ENCODE results near the gene MACROH2A2. TPM values are rescaled to one million over a fixed set of nuclear protein-coding genes. Genes with fewer than 3 reads are reported as not detected.

MACROH2A2 gene
- total and polyA plus RNA-seq, 2 of the 4 experiments (the other 2 are of a cell fraction), result 16.1 to 17.4 TPM

DNA sequence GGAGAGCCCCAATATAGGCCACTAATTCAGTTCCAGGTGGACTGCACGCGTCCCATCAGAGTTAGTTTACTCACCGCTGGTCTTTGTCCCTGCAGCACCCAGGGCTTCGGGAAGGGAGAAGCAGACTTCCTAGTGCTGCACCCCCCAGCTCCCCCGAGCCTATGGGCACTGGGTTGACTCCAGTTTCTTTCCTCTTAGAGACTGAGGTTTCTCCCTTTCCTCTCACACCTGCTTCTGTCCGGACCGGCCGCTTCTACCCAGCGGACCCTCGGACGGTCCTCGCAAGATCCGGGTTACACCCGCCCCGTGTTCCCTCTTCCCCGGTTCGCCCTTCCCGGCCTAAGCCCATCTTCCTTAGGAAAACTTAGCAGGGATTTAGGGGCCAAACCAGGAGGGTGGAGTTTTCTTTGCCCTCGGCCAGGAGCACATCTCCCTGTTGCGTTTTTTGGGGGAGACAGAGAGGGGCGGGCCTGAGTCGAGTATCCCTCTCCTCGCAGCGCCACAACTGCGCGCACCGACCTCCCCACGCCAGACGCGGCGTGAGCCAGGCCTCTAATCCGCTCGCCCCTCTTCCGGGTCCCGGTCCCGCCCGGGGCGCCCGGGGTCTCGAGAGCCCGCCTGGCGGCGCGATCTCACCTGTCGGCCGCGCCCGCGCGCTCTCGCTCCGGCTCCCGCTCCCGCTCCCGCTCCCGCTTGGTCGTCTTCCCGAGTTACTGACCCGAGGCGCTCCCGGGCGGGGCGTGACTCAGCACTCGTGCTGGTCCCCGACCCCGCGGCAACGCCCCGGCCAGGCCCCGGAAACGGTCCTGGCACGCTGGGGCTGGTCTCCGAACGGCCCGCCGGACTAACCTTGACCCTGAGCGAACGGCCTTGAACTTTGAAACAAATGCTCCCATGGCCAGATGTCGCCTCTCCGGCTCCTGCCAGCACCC, 79.7 kb downstream of the MACROH2A2 start, which contains the start of gene AIFM2:
Gene AIFM2 (minus strand): TSS at position 728 of the 932 bp plus-strand sequence. CDS start 8,741 bp downstream, outside the sequence.
- TF ChIP-seq MAFK (IDR thresholded peaks at IDR 0.05; ENCODE audit: low read depth, low read length) (0 out of 2 replicates have a peak, but pooled peaks have one; percentile 23), BHLHE40 (IDR thresholded peaks at IDR 0.05; ENCODE audit: low read depth, low read length) (peak; percentile 85), NFE2L2 (IDR thresholded peaks at IDR 0.05; ENCODE audit: low read depth, low read length) (peak; percentile 93), FOS (IDR thresholded peaks at IDR 0.05; ENCODE audit: low read depth, low read length) (peak; percentile 48; the same call in 1 of the 2 replicates), CEBPB (IDR thresholded peaks at IDR 0.05; ENCODE audit: low read depth, low read length) (no peak), POLR2A (IDR thresholded peaks at IDR 0.05; ENCODE audit: low read depth, low read length) (peak; percentile 49; the same call in 1 of the 2 replicates)
- TF ChIP-seq, protein P1, sequence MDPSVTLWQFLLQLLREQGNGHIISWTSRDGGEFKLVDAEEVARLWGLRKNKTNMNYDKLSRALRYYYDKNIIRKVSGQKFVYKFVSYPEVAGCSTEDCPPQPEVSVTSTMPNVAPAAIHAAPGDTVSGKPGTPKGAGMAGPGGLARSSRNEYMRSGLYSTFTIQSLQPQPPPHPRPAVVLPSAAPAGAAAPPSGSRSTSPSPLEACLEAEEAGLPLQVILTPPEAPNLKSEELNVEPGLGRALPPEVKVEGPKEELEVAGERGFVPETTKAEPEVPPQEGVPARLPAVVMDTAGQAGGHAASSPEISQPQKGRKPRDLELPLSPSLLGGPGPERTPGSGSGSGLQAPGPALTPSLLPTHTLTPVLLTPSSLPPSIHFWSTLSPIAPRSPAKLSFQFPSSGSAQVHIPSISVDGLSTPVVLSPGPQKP (IDR thresholded peaks at IDR 0.05; ENCODE audit: borderline replicate concordance, low read depth, low read length), result no peak
- TF ChIP-seq, protein P2, sequence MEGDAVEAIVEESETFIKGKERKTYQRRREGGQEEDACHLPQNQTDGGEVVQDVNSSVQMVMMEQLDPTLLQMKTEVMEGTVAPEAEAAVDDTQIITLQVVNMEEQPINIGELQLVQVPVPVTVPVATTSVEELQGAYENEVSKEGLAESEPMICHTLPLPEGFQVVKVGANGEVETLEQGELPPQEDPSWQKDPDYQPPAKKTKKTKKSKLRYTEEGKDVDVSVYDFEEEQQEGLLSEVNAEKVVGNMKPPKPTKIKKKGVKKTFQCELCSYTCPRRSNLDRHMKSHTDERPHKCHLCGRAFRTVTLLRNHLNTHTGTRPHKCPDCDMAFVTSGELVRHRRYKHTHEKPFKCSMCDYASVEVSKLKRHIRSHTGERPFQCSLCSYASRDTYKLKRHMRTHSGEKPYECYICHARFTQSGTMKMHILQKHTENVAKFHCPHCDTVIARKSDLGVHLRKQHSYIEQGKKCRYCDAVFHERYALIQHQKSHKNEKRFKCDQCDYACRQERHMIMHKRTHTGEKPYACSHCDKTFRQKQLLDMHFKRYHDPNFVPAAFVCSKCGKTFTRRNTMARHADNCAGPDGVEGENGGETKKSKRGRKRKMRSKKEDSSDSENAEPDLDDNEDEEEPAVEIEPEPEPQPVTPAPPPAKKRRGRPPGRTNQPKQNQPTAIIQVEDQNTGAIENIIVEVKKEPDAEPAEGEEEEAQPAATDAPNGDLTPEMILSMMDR (conservative IDR thresholded peaks at IDR 0.05; ENCODE audit: low read depth, low read length), result 0 out of 2 replicates have a peak, but pooled peaks have one; percentile 5
- Histone ChIP-seq H3K36me3 (ENCODE audit: control insufficient read depth, insufficient read depth, low read length) (peaks cover 5% of the 10 kb centered on the region; the same call in 1 of the 2 replicates), H2AFZ (replicated peaks; ENCODE audit: low read length, poor library complexity) (peak within 1 kb of the TSS; percentile 94), H2BK15ac (ENCODE audit: low read depth, low read length) (peak within 1 kb of the TSS; percentile 70; the same call in 2 of the 3 replicates), H4K91ac (ENCODE audit: insufficient read depth, low read depth, low read length) (peak within 1 kb of the TSS; percentile 93), H3K14ac (replicated peaks; ENCODE audit: low read depth, low read length) (peak within 1 kb of the TSS; percentile 95), H3K23ac (ENCODE audit: low read depth, low read length) (peak within 1 kb of the TSS; percentile 98), H3K27ac (ENCODE audit: insufficient read depth, low read length) (peak within 1 kb of the TSS; percentile 66), H2AK5ac (ENCODE audit: low read depth, low read length) (peak within 1 kb of the TSS; percentile 86), H4K5ac (ENCODE audit: low read depth, low read length) (peak within 1 kb of the TSS; percentile 96), H2AK9ac (replicated peaks; ENCODE audit: low read depth, low read length, poor library complexity) (peak within 1 kb of the TSS; percentile 97), H3K9me1 (ENCODE audit: insufficient read depth, low read length) (peaks cover 19% of the 10 kb centered on the region), H4K8ac (ENCODE audit: low read depth in 2 of 2, low read length in 2 of 2) (peak within 1 kb of the TSS; percentile 64 to 86), H3K56ac (ENCODE audit: extremely low read depth, insufficient read depth, low read length) (peak within 1 kb of the TSS; percentile 87), H3K27me3 (ENCODE audit: control insufficient read depth, insufficient read depth, low read length) (no peaks in the 10 kb centered on the region), H2BK5ac (ENCODE audit: low read depth, low read length, poor library complexity, severe bottlenecking) (peak within 1 kb of the TSS; percentile 45), H3K18ac (ENCODE audit: low read depth, low read length) (peak within 1 kb of the TSS; percentile 75), H3K9me3 (ENCODE audit: control insufficient read depth, insufficient read depth, low read length) (no peaks in the 10 kb centered on the region), H3K4me2 (ENCODE audit: low read depth, low read length) (peak within 1 kb of the TSS; percentile 87), H3K9ac (ENCODE audit: low read depth, low read length) (peak within 1 kb of the TSS; percentile 80), H2BK120ac (ENCODE audit: low read depth, low read length) (peak within 1 kb of the TSS; percentile 90), H2BK20ac (ENCODE audit: low read depth, low read length) (peak within 1 kb of the TSS; percentile 68), H3K4me1 (ENCODE audit: control insufficient read depth, insufficient read depth, low read length) (peaks cover 17% of the 10 kb centered on the region), H4K20me1 (ENCODE audit: insufficient read depth, low read length) (no peaks in the 10 kb centered on the region), H3K4ac (ENCODE audit: low read depth, low read length) (peak within 1 kb of the TSS; percentile 96), H3K79me1 (ENCODE audit: low read depth in 1 of 2, low read length in 2 of 2) (peaks cover 16 to 40% of the 10 kb centered on the region in 2 experiments), H3K4me3 (ENCODE audit: insufficient read depth, low read depth, low read length) (peak within 1 kb of the TSS; percentile 64)
- in situ Hi-C loops (cut with MboI; ENCODE audit: low sequenced_read_pairs), result loop anchor here (10.0 kb wide), 1 partner anchor 232 kb away; no protein-coding TSS in a partner anchor
- ChIA-PET CTCF (no interaction called here), POLR2A (ENCODE audit: unreplicated experiment) (no interaction called here)
- no TSS peak for BruUV-seq (replicated peaks)
- dilution Hi-C loops (cut with HindIII; ENCODE audit: low sequenced_read_pairs, unreplicated experiment), result no loop called here
- WGBS, 2 experiments (ENCODE audit: extremely low coverage in 2 of 2, insufficient read length in 1 of 2), result 9% methylated on average over 39 of the region's 80 CpGs; no CpG with 5 or more reads in 1 of the 2 experiments
- peak; percentile 81 for ATAC-seq (ENCODE audit: low read depth)
- intact Hi-C loops (cut with micrococcal nuclease), result no loop called here
- peak; percentile 61 for DNase-seq
